Kidney (tissue), 14 donors: ENCODE results near the gene BCL7A. TPM values are rescaled to one million over a fixed set of nuclear protein-coding genes. Genes with fewer than 3 reads are reported as not detected.

Source experiments
- DNase-seq, 5 donors: peaks; one replicate each; pipeline ENCODE4 v3.0.0-alpha.2; 2013 to 2020
- FAIRE-seq: peaks from 2 replicates; lab custom pipeline; 2012; peaks lifted over from hg19 to GRCh38; lab: Jason Lieb, UNC
- H3K27ac ChIP-seq, 2 donors: one replicate each; pipeline ENCODE4 v1.7.0; 2013; ENCODE audit warnings: low read depth in 2 of 2, low read length in 2 of 2, inconsistent platforms in 1 of 2
- H3K27me3 ChIP-seq: one replicate; pipeline ENCODE4 v1.7.1; 2013; ENCODE audit warnings: low read length, inconsistent platforms; ENCODE audit not compliant: control insufficient read depth, insufficient read depth
- H3K36me3 ChIP-seq, 3 donors: one replicate each; pipeline versions ENCODE4 v1.7.0 to v1.7.1; 2013; ENCODE audit warnings: low read length in 3 of 3, control low read depth in 1 of 3, inconsistent platforms in 1 of 3; ENCODE audit not compliant: insufficient read depth in 3 of 3, control insufficient read depth in 2 of 3
- H3K4me1 ChIP-seq, 3 donors: one replicate each; pipeline versions ENCODE4 v1.7.0 to v1.7.1; 2013; ENCODE audit warnings: low read length in 3 of 3, inconsistent platforms in 1 of 3, low read depth in 1 of 3; ENCODE audit not compliant: control insufficient read depth in 2 of 3, insufficient read depth in 2 of 3
- H3K4me3 ChIP-seq, 3 donors: one replicate each; pipeline versions ENCODE4 v1.7.0 to v1.8.1; 2013; ENCODE audit warnings: low read length in 3 of 3, control low read depth in 1 of 3, inconsistent platforms in 1 of 3
- H3K9ac ChIP-seq, 3 donors: one replicate each; pipeline versions ENCODE4 v1.7.0 to v1.7.1; 2013; ENCODE audit warnings: low read length in 3 of 3, control low read depth in 1 of 3, inconsistent platforms in 1 of 3
- H3K9me3 ChIP-seq, 3 donors: one replicate each; pipeline versions ENCODE4 v1.7.0 to v1.7.1; 2013; ENCODE audit warnings: low read length in 3 of 3, control low read depth in 1 of 3, inconsistent platforms in 1 of 3; ENCODE audit not compliant: control insufficient read depth in 2 of 3, insufficient read depth in 1 of 3
- CTCF ChIP-seq: IDR thresholded peaks from 3 replicates; pipeline ENCODE4 v1.5.1; 2012; ENCODE audit warnings: mild to moderate bottlenecking, moderate library complexity, borderline replicate concordance; ENCODE audit not compliant: insufficient read depth; ENCODE audit errors: extremely low read depth
- intact Hi-C: fragments of 100-400 bp; cut with DNase I; formaldehyde crosslinking; loops from one replicate; pipeline ENCODE4 v1.11.1; 2022
- polyA plus RNA-seq: library from polyadenylated mRNA; stranded (reverse); fragments of 350-450 nt; fragmentation: Illumina TruSeq; extraction: RNeasy Lipid Tissue Mini Kit (QIAGEN cat#74804); gene quantifications from one replicate; pipeline ENCODE4 v1.2.3, GENCODE V29; 2014; ENCODE audit warnings: low read depth, low replicate concordance; ENCODE audit not compliant: insufficient read depth
- total RNA-seq: library from RNA; stranded (reverse); fragmentation: NEBNext Ultra II Directional; extraction: Animal tissue kit (Norgen Biotek cat#: 25700); gene quantifications from one replicate; pipeline ENCODE4 v1.2.1, GENCODE V29; 2021
- donor health status: control.
- donor health status: control.
- donor health status: control.
- donor health status: control.
- donor health status: control.
- donor health status: DM: yes; HTN: yes; CAD: no.
- donor health status: Normal renal cell carcinoma (clear cell type).

BCL7A gene
- total and polyA plus RNA-seq, 2 donors from 2014 or later: 6.8 to 22.7 TPM

- Histone ChIP-seq H3K4me1 (peaks cover 0 to 33% (median 25%) of the 10 kb centered on the region in 3 donors), H3K4me3 (no peak overlapping the region), H3K9ac (no peak overlapping the region), H3K9me3 (no peaks in the 10 kb centered on the region), H3K27me3 (no peaks in the 10 kb centered on the region), H3K27ac (no peak overlapping the region), H3K36me3 (no peaks in the 10 kb centered on the region)
- TF ChIP-seq CTCF: no peak
- intact Hi-C loops: no loop called here
- FAIRE-seq (no peak), DNase-seq (no peak)
Observed at GRCh38 chr12:122032580-122032979, 10.9 kb downstream of the BCL7A start.

- Histone ChIP-seq H3K9me3 (no peaks in the 10 kb centered on the region), H3K27ac (peak overlapping the region; percentile 71 to 82), H3K9ac (no peak overlapping the region), H3K36me3 (peaks cover 0 to 3% (median 2%) of the 10 kb centered on the region in 3 donors), H3K27me3 (no peaks in the 10 kb centered on the region), H3K4me3 (no peak overlapping the region), H3K4me1 (peaks cover 0 to 16% (median 11%) of the 10 kb centered on the region in 3 donors)
- DNase-seq: peak in 2 of 5 donors; percentile 47 to 92
- TF ChIP-seq CTCF: no peak
- intact Hi-C loops: no loop called here
- FAIRE-seq: no peak
Observed at GRCh38 chr12:122035292-122035691, 13.6 kb downstream of the BCL7A start.

GRCh38 chr12:122036153-122036552 is 14.5 kb downstream of the BCL7A start:
- Histone ChIP-seq H3K9me3 (no peaks in the 10 kb centered on the region), H3K36me3 (peaks cover 0 to 3% (median 2%) of the 10 kb centered on the region in 3 donors), H3K4me1 (peaks cover 0 to 14% (median 12%) of the 10 kb centered on the region in 3 donors), H3K27me3 (no peaks in the 10 kb centered on the region), H3K4me3 (no peak overlapping the region), H3K9ac (no peak overlapping the region), H3K27ac (no peak overlapping the region)
- FAIRE-seq: no peak
- intact Hi-C loops: no loop called here
- no peak for DNase-seq
- no peak for TF ChIP-seq CTCF
